Heart left ventricle (tissue), 13 donors: ENCODE data around the gene RAB11A.

Source experiments
- CTCF ChIP-seq, 12 donors: fragments of 200-600 bp; sonication (generic) in 4 of 12; IDR thresholded peaks; one replicate each; pipeline versions ENCODE4 v1.5.0 to v1.8.0; 2018 to 2022; ENCODE audit warnings: antibody characterized with exemption in 12 of 12, mild to moderate bottlenecking in 5 of 12
- POLR2A ChIP-seq, 2 donors: fragments of 450-650 bp; IDR thresholded peaks; one replicate each; pipeline ENCODE4 v1.6.1; 2017; ENCODE audit warnings: antibody characterized with exemption in 2 of 2, mild to moderate bottlenecking in 2 of 2, moderate library complexity in 2 of 2
- donor health status: ischemic (EF 13 %, LVEDD 7.1; RV severe dilation, severe dysfunction).
- donor health status: DM: no; HTN: yes; CAD: no.
- donor health status: DM: no; HTN: no; CAD: no.
- donor health status: ischemic (EF 25% LVEDD 6.9; RV normal size, moderate dysfunction).
- donor health status: ischemic (EF 25% LVEDD 5.7; RV mildly dilated, moderate dysfunction).
- donor health status: ischemic (EF 35%, LVEDD 5.7; RV mildly dilated, moderate dysfunction).
- donor health status: nonischemic (EF 11% LVEDD 7.7; RV severe dilation, severe dysfunction).
- donor health status: DM: yes; HTN: yes; CAD: no.
- donor health status: PGD.
- donor health status: ischemic (EF 29% LVEDD 5.4; RV normal size, mild dysfunction).
- donor health status: nonischemic (EF 23%, LVEDD 6.1; RV moderate dilation, normal function).

DNA sequence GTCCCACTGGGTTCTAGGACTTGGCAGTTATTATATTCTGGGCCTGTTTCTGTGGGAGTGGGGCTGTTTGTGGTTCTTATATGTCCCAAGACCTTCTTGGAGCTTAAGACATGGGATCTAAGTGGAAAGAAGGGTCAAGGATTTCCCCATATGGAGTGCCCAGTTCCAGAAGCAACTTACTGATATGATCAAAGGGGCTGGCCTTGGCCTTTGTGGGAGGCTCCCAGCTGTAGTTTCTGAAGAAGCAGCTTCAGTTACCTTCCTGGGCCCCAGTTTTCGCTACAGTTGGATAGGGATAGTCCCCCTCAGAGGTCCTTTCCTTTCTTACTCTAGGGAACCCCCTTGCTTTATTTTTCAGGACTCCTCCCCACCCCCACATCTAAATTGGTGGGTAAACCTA lies 56.0 kb downstream of the RAB11A start:
- TF ChIP-seq CTCF (IDR thresholded peaks at IDR 0.05), result no peak
- TF ChIP-seq POLR2A (IDR thresholded peaks at IDR 0.05), result no peak
